AG10803 (cell line): ENCODE results near the gene TSPAN16.
A peak's percentile ranks its signal among the peaks of the same experiment; 100 is the strongest.

Source experiments
- DNase-seq: peaks from one replicate; pipeline ENCODE4 v3.0.0; 2010; ENCODE audit warnings: low read depth
- H3K4me3 ChIP-seq: 2 replicates; pipeline ENCODE4 v1.5.1; 2011; ENCODE audit warnings: mild to moderate bottlenecking, low read length, control low read depth
- CTCF ChIP-seq: conservative IDR thresholded peaks from 2 replicates; pipeline ENCODE4 v1.5.1; 2011; ENCODE audit warnings: mild to moderate bottlenecking, low read length, control low read depth, inconsistent platforms

TSPAN16 gene

DNA sequence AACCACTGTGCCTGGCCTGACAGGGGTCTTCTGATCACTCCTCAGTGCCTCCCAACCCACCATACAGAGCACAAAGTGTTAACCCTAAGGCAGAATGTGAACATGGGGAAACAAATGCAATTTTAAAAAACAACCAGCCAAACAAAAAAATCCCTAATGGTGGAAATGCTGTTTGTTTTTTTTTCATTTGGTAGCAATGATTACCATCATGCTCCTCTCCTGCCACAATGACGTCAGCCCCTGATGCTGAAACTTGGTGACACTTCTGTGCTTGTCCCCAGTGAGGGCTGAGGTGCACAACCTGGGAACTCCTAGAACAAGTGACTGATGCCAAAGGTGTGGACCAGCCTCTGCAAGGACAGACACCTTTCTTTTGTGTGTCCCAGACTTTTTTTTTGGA, 4.0 kb upstream of the TSPAN16 start:
- no peak for DNase-seq
- TF ChIP-seq CTCF = no peak
- H3K4me3 ChIP-seq = no peak overlapping the region

- peak overlapping the region; percentile 49 for H3K4me3 ChIP-seq
- peak; percentile 90 for TF ChIP-seq CTCF
- DNase-seq = peak; percentile 94
These were observed 2.2 kb upstream of the TSPAN16 start for GRCh38 chr19:11293433-11294389.

DNA sequence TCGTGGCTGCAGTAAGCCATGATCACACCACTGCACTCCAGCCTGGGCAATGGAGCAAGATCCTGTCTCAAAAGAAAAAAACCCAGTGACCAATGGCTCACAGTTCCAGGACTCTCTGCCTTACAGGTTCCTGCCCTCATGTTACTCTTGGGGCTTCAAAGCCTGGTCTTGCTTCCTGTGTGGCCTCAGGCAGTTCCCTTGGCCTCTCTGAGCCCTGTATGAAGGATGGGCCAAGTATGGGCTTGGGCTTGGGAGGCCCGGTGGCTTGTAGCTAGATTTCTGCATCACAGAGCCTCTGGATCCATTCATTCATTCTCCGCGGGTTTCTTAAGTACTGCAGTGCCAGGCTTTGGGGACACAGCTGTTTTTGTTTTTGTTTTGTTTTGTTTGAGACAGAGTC, 780 bp upstream of the TSPAN16 start:
- no peak overlapping the region for H3K4me3 ChIP-seq
- no peak for DNase-seq
- TF ChIP-seq CTCF = no peak

DNA sequence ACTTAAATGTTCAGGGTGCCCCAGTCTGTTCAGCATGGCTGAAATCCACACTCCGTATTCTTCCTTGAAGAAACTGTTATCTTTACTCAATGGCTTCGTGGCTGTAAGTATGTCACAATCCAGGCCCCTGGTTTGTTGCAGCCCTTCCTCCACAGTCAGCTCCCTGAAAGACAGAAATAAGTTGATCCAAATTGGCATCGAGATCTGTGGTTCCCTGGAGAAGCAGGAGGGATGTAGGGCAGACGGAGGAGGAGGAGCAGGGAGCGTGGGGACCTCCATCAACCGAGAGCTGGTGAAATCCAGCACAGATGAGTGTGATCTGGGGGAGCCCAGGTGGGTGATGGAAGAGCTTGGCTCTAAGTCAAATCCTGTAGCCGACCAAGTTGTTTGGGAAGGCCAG, 304 bp downstream of the TSPAN16 start:
- DNase-seq = peak; percentile 37
- TF ChIP-seq CTCF = no peak
- no peak overlapping the region for H3K4me3 ChIP-seq

DNA sequence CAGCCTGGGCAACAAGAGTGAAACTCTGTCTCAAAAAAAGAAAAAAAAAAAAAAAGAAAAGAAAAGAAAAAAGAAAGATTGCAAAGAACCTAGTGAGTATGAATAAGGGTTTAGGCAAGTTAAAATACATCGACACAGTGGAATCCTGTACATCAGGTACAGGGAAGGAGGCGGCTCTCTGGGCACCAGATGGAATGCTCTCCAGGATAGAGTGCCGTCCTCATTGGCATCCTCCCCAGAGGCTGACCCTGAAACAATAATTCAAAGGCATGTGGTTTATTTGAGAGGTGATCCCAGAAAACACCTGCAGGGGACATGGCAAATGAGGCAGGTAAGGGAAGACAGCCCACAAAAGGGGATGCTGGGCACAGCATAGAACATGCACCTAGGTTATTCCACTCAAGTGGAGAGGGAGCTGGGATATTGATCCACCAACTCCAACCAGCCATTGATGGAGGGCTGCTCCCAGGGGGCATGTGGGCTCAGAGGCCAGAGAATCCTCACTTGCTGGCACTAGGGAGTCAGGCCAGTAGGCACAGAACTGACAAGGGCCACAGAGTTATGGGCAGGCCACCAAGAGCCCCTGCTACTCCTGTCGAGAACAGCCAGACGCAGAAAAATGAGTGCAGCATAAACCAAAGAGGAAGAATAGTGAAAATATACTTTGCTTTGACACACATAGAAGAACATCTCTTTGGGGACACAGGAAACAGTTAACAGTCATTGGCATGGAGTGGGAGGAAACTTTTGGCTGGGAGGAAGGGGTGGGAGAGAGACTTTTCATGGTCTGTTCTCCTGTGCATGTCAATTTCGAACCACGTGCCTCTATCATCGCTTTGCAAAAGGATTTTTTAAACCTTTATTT, 4.2 kb downstream of the TSPAN16 start:
- no peak for TF ChIP-seq CTCF
- H3K4me3 ChIP-seq = no peak overlapping the region
- DNase-seq = no peak

DNA sequence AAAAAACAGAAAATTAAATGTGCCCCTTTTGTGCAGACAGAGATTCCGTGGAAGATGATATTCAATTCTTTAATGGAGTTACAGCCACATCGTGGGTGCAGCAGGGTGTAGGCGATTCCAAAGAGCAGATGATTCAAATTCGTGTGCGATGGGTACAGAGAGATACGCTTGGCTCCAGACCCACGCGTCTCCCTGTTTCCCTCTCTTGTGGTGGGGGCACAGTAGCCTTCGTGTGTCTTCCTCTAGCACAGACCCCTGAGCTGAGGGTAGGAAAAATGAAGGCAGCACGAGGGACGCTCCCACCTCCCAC, 4.8 kb downstream of the TSPAN16 start:
- TF ChIP-seq CTCF = no peak
- no peak for DNase-seq
- no peak overlapping the region for H3K4me3 ChIP-seq
